Gastrocnemius medialis (tissue), 4 donors: ENCODE data around the gene SLC39A13.

ENCODE experiments used
- POLR2A ChIP-seq, 2 donors: fragments of 450-650 bp; IDR thresholded peaks; one replicate each; pipeline ENCODE4 v1.6.1; 2017; ENCODE audit warnings: antibody characterized with exemption in 2 of 2, mild to moderate bottlenecking in 2 of 2, moderate library complexity in 2 of 2
- TF ChIP-seq, protein P1 (sequence below), 5 experiments: fragments of 450-650 bp in 3 of 5; fragments of 200-600 bp in 2 of 5; sonication (generic) in 2 of 5; IDR thresholded peaks in 4 of 5; conservative IDR thresholded peaks in 1 of 5; 1 replicate in 4 of 5; 2 replicates in 1 of 5; pipeline ENCODE4 v1.5.1; 2016 to 2019; ENCODE audit warnings: antibody characterized with exemption in 5 of 5, mild to moderate bottlenecking in 3 of 5, moderate library complexity in 3 of 5

GRCh38 chr11:47384498-47384897 is 23.9 kb upstream of the SLC39A13 start:
- TF ChIP-seq, protein P1, sequence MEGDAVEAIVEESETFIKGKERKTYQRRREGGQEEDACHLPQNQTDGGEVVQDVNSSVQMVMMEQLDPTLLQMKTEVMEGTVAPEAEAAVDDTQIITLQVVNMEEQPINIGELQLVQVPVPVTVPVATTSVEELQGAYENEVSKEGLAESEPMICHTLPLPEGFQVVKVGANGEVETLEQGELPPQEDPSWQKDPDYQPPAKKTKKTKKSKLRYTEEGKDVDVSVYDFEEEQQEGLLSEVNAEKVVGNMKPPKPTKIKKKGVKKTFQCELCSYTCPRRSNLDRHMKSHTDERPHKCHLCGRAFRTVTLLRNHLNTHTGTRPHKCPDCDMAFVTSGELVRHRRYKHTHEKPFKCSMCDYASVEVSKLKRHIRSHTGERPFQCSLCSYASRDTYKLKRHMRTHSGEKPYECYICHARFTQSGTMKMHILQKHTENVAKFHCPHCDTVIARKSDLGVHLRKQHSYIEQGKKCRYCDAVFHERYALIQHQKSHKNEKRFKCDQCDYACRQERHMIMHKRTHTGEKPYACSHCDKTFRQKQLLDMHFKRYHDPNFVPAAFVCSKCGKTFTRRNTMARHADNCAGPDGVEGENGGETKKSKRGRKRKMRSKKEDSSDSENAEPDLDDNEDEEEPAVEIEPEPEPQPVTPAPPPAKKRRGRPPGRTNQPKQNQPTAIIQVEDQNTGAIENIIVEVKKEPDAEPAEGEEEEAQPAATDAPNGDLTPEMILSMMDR (IDR thresholded peaks at IDR 0.05 in 4 of 5, conservative IDR thresholded peaks at IDR 0.05 in 1 of 5): no peak
- TF ChIP-seq POLR2A (IDR thresholded peaks at IDR 0.05): no peak
